DMS 273 (cell line): Measurements from ENCODE around the gene NHLRC1.
"Not testable (repeated sequence)": the region's sequence is repeated elsewhere in the genome, so short reads cannot be mapped to it uniquely, and the experiment has no call there.

ENCODE experiments used
- DNase-seq: peaks from one replicate; lab custom pipeline; 2025; ENCODE audit not compliant: unreplicated experiment; lab: John Stamatoyannopoulos, UW

NHLRC1 gene

DNA sequence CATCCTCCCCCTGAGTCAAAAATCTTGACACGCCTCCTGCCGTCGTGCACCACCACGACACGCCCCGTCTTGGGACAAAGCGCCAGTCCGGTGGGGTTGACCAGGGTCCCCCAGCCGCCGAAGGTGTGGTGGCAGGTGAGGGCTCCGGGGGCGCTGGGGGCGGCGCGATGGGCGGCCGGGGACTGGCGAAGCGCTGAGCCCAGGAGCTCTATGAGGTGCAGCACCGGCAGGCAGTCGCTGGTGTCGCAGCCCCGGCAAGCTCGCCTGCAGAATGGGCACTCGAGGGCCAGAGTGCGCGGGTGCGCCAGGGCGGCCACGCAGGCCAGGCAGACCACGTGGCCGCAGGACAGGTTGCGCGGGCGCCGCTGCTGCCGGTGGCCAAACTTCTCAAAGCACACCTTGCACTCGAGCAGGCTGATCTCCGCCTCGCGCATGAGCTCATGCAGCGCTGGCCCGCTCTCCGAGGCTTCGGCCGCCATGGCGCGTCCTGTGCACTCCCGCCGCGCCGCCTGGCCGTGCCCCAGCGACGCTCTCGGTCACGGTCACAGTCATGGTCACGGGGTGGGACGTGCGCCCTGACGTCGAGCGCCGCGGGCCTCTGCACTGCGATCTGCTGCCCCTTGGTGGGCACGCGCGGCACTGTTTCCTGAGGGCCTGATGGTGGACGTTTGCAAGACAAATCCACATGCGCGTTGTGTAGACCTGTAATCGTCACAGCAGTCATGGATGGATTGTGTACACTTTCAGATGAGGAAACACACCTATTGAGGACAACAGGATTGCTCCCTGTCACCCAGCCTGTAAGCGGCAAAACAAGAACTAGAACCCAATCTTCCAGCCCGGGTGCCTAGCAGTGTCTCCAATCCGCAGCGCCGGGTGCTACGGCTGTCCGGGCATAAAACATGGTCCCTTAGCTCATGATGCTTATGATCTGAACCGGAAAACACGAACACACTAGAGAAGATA lies at the start of gene NHLRC1:
TSS of gene NHLRC1 (minus strand) at position 550 of the 966 bp plus-strand sequence. CDS start at position 479, 71 bp downstream.
- peak; percentile 5 for DNase-seq

GRCh38 chr6:18171871-18172270 lies 49.4 kb upstream of the NHLRC1 start:
- no peak for DNase-seq

- DNase-seq, result no peak
These were observed 45.8 kb upstream of the NHLRC1 start for GRCh38 chr6:18168264-18168663.

- DNase-seq, result no peak
These were observed 44.0 kb upstream of the NHLRC1 start for GRCh38 chr6:18166312-18167036.

DNA sequence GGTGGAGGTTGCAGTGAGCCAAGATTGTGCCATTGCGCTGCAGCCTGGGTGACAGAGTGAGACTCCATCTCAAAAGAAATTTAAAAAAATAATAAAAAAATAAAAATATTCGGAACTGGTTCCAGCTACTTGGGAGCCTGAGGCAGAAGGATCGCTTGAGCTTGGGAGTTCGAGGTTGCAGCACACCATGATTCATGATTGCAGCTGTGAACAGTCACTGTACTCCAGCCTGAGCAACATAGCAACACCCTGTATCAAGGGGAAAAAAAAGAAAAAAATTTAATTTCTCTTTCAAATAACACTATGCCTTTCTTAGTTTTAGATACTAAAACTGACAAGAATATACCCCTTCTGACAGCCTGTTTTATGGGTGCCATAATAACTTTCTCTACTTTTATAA lies 43.3 kb upstream of the NHLRC1 start:
- no peak for DNase-seq

GRCh38 chr6:18162401-18162800 lies 39.9 kb upstream of the NHLRC1 start:
- no peak for DNase-seq

- no peak for DNase-seq
These were observed 39.0 kb upstream of the NHLRC1 start for GRCh38 chr6:18161431-18161830.

- no peak for DNase-seq
These were observed 38.4 kb upstream of the NHLRC1 start for GRCh38 chr6:18160911-18161310.

- DNase-seq, result peak; percentile 87
These were observed 33.5 kb upstream of the NHLRC1 start for GRCh38 chr6:18155864-18156421.

- DNase-seq, result peak; percentile 99
These were observed 32.8 kb upstream of the NHLRC1 start, which contains the start of gene KDM1B for GRCh38 chr6:18155150-18155863. TSS of gene KDM1B (plus strand) at chr6:18155422. CDS start at chr6:18159896, 4,474 bp downstream.

DNA sequence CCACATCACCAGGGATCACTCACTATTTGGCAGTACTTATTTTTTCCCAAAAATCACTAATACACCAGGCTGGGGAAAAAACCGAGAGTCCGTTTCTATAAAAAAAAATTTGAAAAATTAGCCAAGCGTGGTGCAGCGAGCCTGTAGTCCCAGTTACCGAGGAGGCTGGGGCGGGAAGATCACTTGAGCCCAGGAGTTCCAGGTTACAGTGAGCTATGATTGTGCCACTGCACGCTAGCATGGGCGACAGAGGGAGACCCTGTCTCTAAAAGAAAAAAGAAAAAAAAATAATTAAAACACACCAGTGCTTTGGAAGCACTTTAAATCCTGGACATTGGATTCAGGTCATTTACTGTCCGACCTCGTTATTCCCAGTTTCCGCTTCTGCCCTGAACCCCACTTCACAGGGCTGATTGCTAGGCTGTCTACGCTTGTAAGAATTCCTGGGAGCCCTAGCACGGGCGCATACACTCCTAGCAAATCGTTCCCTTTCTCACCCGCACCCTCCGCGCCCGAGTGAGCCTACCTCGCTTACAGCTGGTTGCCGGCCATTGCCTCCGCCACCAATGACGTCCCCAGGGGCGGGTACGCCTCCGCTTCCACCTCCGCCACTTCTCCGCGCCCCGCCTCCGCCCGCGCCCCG lies 32.2 kb upstream of the NHLRC1 start, which contains the start of gene TPMT:
TSS of gene TPMT (minus strand) at position 571 of the 643 bp plus-strand sequence. CDS start 5,950 bp downstream, outside the sequence.
- peak; percentile 98 for DNase-seq

DNA sequence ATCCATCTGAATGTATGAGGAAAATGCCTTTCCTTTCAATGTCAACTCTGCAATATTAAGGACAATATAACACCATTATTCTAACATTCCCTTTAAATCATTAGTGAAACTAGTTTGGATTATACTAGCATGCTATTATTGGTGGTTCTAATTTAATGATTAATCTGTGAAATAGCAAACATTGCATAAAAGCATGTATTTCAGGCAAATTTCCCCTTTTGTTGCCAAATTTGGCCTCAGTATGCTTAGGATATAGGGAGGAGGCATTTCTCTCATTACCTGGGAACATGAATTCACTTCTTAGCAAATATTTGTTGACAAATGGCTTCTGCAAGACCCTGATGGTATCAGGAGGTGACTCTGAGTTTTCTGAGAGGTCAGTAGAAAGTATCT lies 30.8 kb upstream of the NHLRC1 start:
- DNase-seq, result no peak

DNA sequence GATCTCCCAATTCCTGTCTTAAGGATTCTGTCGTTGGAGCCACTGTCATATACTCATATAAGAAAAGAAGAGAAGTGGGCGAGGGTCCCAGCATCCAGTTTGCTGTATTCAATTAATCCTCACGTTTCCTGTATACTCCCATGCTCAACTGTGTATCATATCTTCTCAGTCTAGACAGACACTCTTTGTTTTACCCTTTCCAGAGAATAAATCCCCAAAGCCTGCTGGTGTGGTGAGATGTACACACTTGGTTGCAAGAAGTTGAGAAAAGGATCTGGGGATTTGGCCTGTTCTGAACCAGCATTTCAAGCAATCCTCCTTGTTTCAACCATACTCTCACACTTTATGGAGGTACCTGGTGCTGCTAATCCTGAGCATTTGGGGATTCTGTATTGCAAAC lies 29.3 kb upstream of the NHLRC1 start:
- DNase-seq, result no peak

- not testable (repeated sequence) for DNase-seq
These were observed 28.9 kb upstream of the NHLRC1 start for GRCh38 chr6:18151391-18151790.

GRCh38 chr6:18148304-18149025 lies 26.0 kb upstream of the NHLRC1 start:
- DNase-seq, result no peak

GRCh38 chr6:18147616-18148015 lies 25.1 kb upstream of the NHLRC1 start:
- DNase-seq, result no peak

DNA sequence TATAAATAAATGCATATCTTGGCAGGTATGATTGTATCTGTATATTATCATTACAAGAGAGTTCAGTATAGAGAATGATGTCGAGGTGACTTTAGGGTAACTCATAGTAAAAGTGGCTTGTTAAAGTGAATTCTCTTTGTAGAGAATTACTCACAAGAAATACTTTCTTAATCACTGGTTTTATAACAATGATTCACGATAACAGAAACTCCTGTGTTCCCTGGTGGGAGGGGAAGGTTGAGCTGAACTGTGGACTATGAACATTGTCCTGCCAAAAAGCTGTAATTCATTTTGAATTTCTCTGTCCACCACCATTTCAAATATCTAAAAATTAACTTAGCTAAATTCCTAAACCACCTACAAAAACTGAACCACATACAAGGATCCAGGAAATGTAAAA lies 24.7 kb upstream of the NHLRC1 start:
- no peak for DNase-seq

GRCh38 chr6:18142591-18142861 lies 20.0 kb upstream of the NHLRC1 start:
- DNase-seq, result no peak

- peak; percentile 10 for DNase-seq
These were observed 19.5 kb upstream of the NHLRC1 start for GRCh38 chr6:18141805-18142590.
